GM12878 (cell line): ENCODE measurements around the gene BNIPL.

ENCODE experiments used
- EZH2 ChIP-seq: IDR thresholded peaks from 2 replicates; pipeline ENCODE4 v1.6.1; 2012; ENCODE audit warnings: low read depth, mild to moderate bottlenecking, control low read depth, inconsistent platforms, low read length, borderline replicate concordance; ENCODE audit not compliant: control insufficient read depth
- TF ChIP-seq, protein P1 (sequence below): IDR thresholded peaks from 2 replicates; pipeline ENCODE4 v1.6.1; 2012; ENCODE audit warnings: low read depth, low read length, improper control_type of control experiment

DNA sequence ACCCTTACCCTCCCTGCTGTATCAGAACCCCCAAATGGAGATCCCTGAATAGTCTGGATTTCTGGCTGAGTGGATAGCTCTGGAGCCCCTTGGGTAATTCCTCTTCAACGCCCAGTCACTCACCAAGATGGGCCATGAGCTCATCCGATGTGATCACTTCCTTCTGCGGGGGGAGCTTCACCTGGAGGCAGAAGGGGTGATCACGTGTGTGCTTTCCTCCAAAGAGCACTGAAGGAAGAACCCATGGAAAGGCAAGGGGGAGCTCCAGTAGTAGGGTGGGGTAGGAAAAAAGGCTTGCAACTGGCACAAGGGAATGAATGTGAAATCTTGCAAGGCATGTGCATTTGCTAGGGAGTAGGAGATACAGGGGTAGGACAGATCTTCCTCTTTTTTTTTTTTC is 34.8 kb upstream of the BNIPL start:
- TF ChIP-seq, protein P1, sequence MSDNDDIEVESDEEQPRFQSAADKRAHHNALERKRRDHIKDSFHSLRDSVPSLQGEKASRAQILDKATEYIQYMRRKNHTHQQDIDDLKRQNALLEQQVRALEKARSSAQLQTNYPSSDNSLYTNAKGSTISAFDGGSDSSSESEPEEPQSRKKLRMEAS: no peak
- no peak for TF ChIP-seq EZH2
